HG02981 (cell line): ENCODE results near the gene NCF2.

Source experiments
- ATAC-seq: cut with Tn5 transposase; IDR thresholded peaks from one replicate; pipeline ENCODE4 v1.9.1; 2021; ENCODE audit warnings: mild to moderate bottlenecking, moderate library complexity; ENCODE audit not compliant: unreplicated experiment

The NCF2 gene

DNA sequence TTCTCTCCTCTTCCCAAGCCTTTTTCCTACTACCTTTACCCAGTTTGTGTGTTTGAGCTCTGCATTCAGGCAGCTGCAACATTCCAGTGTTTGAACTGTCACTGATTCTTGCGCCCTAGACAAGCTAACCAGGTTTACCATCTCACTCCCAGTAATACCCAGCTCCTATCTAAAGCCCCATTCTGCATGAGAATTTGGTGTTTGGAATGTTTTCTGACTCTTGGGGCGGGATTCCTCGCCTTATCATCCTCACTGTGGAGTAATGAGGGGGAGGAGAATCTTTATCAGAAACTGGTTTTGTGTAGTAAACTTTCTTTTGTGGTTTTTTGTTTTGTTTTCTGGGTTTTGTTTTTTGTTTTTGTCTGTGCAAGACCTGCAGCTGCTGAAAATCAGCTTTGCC, 36.5 kb downstream of the NCF2 start:
- ATAC-seq, result no peak

DNA sequence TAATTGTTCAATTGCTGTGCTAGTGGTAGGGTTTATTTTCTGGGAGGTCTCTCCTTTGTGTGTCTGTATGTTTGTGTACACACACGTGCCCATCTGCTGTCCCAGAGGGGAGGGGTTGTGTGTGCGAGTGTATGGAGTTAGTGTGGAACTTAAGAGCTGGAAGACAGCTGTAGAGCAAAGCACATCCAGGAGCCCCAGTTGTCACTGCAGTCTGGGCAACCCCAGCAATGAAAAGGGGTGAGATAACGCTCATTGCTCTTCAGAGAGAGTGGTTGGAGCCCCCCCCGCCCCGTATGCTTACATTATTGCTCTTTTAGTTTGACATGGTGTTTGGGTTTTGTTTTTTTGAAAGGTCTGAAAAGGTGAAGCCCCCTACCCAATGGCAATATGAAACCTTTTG, 36.9 kb downstream of the NCF2 start:
- ATAC-seq, result no peak

DNA sequence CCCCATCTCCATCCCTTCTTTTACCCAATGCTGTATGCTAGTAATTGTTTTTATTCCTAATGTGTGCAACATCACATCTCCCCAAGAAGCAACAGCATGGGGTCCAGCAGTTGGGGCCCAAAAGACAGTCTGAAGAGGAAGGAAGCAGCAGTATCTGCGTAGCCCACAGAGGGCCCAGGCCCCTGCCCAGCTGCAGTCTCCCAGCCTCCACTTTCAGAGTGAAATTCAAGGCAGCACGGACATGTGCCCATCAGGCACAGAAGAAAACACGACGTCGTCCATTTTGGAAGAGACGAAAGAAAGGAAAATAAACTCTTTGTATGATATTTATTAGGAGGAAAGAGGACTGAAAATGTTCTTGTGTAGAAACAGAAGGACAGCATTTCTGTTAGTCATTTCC, 37.4 kb downstream of the NCF2 start:
- no peak for ATAC-seq

DNA sequence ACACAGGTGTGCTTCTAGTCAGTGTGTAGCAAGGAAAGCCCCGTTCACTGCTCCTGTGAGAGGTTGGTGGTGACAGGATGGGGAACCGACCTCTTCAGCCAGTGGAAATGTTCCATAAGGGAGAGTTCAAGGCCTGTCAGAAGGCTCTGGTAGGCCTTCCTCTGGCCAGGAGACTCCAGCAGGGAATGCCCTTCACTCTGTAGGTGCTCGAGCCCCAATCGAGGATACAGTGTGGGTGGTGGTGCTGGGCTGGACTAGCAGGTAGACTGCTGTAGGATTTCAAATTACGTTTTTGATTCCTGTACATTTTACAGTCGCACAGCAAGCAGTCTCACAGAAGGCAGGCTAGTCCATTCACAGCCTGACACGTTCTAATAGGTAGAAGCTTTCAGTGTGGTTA, 37.8 kb downstream of the NCF2 start:
- no peak for ATAC-seq

DNA sequence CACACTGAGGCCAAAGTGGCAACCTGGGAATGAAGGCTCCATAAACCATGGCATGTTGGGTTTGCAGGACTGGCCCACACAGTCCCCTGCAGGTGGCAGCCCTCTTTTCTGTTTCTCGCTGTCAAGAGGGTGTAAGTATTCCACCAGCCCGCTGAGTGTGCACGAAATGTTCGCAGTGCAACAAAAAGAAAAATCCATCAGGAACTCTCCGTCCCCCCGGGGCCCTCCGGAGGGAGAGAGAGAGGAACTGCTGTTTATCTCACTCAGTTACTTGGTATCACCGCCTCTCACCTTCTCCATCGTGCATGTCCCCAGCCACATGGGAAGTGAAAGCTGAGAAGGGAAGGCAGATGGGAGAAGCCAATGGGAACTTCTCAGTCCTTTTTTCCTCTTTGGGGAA, 38.3 kb downstream of the NCF2 start:
- no peak for ATAC-seq

DNA sequence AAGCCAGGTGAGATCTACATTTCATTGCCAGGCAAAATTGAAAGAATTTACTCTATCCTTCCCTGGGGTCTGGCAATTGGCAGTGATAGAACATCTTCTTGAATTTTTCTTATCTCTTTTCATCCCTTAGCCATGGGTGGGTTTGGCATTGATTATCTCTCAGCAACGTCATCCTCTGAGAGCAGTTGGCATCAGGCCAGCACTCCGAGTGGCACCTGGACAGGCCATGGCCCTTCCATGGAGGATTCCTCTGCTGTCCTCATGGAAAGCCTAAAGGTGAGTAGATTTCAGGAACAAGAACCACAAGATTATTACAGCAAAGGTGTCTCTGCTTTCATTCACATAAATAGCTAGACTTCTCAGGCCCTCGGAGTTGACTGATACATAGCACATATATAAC, 39.3 kb downstream of the NCF2 start:
- no peak for ATAC-seq

DNA sequence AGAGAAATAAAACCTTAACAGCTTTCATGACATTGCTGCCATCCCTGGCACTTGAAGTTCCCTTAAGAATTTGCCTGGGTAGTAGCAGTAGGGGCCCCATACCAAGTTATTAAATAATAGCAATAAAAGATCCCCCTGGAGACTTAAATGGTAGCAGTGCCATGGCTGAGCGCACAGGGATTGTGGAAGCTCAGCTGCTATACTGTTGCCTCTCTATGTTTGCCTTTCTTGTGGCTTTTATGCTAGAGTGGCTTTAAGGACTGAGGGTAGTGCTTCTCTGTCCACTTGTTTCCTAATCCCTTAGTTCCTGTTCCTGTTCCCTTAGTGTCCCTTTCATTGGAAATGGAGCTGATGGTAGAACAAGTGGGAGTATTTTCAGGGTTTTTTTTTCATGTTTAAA, 42.1 kb downstream of the NCF2 start:
- ATAC-seq, result no peak

DNA sequence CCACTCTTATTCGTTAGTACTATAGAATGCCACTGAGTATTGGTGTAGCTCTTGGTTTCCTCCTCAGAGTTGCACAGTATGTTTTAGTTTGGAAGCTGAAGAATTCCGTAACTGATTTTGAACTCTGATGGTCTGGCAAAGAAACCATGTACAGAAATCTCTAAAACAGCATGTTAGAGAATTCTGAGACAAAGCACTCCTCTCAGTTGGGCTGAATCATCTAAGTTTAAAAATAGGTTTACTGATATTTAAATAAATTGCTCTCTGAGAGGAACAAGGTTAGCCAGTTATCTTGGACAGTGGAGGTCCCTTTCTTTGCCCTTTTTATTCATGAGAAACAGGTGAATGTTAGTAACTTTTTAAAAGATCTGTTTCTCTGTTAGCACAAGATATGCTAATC, 43.8 kb downstream of the NCF2 start:
- ATAC-seq, result no peak

DNA sequence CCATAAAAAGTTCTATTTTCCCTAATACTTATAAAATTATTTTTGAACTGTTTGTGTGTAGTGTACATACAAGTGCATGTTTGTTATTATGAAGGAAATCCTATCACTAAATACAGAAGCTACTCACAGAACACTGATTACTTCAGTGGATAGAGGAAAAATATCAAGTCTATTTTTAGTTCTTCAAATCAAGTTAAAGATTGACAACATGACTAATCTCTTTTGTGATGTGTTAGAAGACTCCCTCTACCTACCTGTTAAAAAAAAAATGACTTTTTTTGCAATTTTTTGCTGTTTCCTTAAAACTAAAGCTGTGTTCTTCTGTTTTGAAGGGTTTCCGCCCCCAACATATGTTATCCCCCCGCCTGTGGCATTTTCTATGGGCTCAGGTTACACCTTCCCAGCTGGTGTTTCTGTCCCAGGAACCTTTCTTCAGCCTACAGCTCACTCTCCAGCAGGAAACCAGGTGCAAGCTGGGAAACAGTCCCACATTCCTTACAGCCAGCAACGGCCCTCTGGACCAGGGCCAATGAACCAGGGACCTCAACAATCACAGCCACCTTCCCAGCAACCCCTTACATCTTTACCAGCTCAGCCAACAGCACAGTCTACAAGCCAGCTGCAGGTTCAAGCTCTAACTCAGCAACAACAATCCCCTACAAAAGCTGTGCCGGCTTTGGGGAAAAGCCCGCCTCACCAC, 45.5 kb downstream of the NCF2 start:
- ATAC-seq, result no peak

DNA sequence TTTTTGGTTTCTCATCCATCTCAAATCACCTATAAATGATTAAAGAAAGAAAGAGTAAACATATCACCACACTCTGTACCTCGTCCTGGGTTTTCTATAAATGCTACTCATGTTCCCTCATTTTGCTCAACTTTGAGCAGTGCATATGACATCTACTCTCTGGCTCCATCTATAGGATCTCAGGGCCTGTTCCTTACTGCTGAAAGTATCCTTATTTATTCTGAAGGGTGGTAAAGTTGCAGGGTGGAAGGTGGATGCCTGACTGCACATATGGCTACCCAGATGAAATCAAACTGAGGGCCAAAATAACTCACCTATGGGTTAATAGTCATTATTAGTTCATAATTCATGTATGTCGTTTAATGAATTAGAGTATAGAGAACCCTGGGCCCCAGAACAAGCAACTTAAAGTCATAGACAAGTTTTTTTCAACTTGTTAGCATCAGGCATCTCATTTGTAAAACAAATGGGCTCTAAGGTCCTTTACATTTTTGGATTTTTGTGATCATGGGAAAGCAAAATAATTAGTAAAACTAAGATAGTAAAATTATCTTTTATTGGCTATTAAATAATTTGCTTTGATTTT, 46.5 kb downstream of the NCF2 start:
- no peak for ATAC-seq

DNA sequence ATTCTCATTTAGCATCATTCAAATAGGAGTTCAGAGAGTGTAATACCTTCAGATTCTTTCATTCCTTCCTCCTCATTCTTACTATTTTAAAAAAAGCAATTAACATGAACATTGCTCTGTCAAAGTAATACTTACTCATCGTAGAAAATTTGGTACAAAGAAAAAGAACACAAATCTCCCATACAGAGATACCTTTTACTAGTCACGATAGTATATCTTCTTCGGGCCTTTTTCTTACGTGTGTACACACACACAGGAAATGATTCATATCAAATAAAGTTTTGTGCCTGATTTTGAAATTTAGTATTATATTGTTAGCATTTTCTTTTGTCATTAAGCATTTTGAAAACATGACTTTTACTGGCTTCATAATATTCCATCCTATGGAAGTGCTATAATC, 52.9 kb downstream of the NCF2 start:
- ATAC-seq, result no peak

DNA sequence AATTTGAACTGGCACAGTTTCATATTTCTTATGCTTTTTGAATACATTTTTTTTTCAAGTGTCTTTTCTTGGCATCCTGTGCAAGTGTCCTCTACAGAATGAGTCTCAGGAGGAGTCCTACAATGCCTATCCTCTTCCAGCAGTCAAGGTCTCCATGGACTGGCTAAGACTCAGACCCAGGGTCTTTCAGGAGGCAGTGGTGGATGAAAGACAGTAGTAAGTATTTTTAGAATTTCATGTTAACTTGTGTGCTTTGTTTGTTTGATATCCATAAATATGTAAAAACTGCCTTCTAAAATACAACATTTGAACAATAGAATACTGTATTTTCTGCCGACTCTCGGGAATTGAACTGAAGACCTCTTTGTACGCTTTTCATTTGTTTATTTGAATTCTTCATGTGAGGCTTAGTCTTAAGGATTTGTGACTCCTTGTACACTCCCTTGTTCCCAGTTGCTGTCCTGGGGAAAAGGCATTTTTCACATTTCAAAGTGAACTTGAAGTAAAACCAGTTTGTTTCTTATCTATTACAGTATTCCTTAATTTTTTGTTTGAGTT, 56.6 kb downstream of the NCF2 start:
- ATAC-seq, result no peak

DNA sequence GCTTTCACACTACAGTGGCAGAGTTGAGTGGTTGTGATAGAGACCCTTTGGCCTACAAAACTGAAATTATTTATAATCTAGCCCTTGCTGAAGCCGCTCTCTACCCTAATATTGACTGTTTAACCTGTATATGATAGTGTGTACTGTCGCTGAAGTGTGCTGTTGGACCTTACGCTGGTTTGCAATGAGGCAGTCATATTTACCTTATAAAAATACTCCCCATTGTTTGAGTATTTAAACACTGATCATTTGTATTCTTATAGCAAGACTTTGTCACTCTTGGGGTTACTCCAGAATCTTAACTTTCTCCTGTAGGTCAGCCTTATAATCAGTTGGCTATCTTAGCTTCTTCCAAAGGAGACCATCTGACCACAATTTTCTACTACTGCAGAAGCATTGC, 61.7 kb downstream of the NCF2 start:
- no peak for ATAC-seq

DNA sequence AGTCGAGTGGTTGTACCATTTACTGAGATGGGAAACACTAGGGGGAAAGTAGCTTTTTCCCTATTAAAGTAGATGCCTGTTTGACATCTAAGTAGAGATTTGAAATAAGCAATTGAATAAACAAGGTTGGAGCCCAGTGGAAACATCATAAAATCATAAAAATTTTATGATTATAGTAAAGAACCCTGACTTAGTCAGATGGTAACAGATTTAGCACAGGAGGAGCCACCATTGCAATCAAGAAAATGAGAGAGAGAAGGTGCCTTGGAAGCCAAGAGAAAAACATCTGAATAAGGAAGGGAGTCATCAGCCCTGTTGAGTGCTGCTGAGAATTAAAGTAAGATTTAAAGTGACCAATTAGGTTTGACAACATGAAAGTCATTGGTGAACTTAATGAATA, 68.2 kb downstream of the NCF2 start:
- ATAC-seq, result no peak

DNA sequence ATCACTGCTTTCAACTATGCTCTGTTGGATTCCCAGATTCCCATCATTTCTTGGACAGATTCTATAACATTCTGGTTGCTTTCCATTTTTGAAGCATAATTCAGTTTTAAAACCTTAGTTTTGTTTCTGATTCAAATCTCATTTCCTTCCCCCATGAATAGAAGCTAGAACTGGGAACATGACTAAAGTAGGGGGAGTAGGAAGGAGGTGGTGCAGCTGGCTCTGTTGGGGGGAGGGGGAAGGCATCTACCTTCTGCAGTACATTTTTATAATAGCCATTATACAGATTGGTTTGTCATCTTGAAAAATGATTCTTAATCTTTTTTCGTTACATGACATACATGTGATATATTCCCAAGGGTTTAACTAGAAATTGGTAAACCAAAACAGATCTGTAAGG, 69.9 kb downstream of the NCF2 start:
- no peak for ATAC-seq

DNA sequence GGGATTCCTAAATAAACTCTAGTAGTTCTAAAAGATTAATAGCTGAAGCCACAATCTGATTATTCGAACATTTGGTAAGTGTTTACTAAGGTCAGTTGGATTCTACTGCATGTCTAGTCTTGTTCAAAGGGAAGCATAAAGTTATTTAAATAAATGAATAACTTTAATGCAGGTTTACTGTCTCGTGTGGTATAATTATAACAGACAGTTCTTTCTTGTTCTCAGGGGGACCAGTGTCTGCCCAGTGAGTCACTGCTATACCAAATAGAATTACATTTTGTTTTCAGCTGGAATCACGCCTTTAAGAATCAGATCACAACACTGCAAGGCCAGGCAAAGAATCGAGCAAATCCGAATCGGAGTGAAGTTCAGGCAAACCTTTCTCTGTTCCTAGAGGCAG, 72.9 kb downstream of the NCF2 start:
- ATAC-seq, result no peak

DNA sequence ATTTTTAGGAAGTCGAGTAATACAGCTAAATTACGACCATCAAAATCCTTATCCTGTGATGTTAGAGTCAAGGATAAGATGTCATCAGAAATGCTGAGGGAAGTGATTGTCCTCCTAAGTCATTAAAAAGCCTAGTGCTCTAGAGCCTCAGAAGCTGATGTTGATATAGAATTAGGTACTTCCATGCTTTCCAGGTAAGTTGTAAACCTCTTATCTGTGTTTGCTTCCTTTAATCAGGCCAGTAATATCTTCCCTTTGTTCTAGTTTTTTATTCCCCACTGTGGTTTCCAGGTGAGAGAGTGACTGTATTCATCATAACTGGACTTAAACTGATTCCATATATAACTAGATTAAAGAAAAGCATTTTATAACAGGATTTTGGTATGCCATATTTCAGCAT, 73.5 kb downstream of the NCF2 start:
- ATAC-seq, result no peak

DNA sequence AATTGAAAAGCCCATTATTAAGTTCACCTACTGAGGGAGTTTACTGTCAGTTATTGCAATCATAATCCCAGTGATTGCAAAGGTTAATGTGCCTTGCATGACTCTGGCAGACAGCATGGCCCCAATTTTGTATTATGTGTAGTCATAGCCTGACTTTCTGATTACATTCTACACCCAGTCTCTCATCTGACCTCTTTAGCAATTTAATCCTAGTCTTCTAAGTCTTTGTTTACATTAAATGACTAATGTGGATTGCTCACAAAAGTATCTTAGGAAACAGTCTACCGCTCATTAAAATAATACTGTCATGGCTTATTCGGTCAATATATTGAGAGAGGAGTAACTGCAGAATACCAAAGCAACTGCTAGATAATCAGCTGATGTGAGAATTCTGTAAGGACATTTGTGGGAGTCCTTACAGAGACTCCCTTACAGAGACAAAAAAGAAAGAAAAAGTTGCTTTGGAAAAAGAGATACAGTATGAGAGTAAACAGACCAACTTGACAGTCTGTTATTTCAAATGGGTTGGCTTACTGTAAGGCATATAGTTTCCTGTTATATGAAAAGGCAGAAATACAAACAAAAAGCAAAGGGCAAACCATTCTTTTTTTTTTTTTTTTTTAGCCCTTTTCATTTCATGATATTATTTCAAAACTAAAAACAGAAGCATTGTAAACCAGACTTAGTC, 75.1 kb downstream of the NCF2 start:
- ATAC-seq, result no peak

DNA sequence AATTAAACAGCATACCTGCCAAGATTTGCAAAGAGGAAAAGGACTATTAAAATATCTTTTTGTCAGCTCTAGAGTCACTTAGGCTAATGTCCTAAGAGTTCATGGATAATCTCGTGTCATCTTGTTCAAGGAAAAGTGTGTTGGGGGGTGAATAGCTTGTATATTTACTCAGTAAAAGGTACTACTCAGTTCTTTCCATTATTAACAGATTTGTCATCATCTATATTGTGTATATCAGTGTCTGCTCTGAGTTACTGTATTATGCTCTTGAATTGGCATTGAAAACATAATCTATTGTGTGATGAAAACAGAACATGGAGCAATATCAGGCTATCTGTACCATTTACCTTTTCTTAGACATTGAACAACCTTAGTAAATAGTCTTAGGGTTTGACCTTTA, 76.0 kb downstream of the NCF2 start:
- ATAC-seq, result no peak

DNA sequence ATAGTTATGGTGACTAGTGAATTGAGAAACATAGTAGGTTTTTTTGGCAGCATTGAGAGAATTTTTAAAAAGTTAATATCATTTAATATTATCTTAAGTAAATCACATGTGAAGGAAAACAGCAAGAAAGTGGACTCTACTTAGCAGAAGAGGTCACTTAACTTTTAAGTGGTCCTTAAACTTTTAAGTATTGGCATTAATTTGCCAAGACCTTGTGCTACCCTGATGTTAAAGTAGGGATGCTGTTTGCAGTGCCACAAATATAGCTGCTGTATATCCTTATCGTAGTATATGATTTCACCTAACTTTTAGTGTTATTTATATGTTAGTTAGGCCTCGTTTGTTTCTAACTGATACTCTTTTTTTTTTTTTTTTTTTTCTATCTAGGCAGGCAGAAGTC, 77.8 kb downstream of the NCF2 start:
- ATAC-seq, result no peak

DNA sequence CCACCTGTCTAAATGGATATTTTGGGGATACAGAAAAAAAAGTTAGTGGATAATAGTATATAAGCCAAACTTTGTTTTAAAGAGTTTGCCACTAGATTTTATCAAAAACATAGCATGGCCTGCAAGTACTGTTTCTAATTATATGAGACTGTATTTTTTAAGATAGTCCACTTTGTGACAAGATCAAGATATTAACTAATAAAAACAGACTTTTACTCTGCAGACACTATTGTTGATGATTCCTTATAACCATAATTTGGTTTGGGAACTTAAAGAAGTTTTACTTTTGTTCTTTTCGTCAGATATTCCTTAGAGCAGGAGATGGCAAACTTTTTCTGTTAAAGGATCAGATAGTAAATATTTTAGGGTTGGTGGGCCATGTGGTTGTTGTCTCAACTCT, 81.6 kb downstream of the NCF2 start:
- no peak for ATAC-seq

DNA sequence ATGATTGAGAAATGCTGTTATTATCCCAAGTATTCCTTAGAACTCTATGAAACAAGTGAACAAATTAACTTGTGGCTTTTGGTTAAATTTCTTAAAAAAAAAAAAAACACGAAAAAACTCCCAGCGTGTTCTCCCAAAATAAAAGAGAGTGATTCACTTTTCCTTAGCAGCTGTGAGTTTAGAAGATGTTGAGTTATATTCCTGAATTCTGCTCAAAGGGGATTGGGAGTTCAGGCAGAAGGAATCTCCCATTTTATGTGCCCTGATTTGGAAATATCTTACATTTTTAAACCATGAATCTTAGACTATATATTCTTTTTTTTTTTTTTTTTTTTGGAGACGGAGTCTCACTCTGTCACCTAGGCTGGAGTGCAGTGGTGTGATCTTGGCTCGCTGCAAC, 83.7 kb downstream of the NCF2 start:
- ATAC-seq, result no peak
